GM21390 (cell line): Measurements from ENCODE around the gene CFAP20.
"Not testable (repeated sequence)": the region's sequence is repeated elsewhere in the genome, so short reads cannot be mapped to it uniquely, and the experiment has no call there.

ENCODE experiments used
- ATAC-seq: cut with Tn5 transposase; IDR thresholded peaks from one replicate; pipeline ENCODE4 v1.9.1; 2021; ENCODE audit not compliant: unreplicated experiment

CFAP20 gene

DNA sequence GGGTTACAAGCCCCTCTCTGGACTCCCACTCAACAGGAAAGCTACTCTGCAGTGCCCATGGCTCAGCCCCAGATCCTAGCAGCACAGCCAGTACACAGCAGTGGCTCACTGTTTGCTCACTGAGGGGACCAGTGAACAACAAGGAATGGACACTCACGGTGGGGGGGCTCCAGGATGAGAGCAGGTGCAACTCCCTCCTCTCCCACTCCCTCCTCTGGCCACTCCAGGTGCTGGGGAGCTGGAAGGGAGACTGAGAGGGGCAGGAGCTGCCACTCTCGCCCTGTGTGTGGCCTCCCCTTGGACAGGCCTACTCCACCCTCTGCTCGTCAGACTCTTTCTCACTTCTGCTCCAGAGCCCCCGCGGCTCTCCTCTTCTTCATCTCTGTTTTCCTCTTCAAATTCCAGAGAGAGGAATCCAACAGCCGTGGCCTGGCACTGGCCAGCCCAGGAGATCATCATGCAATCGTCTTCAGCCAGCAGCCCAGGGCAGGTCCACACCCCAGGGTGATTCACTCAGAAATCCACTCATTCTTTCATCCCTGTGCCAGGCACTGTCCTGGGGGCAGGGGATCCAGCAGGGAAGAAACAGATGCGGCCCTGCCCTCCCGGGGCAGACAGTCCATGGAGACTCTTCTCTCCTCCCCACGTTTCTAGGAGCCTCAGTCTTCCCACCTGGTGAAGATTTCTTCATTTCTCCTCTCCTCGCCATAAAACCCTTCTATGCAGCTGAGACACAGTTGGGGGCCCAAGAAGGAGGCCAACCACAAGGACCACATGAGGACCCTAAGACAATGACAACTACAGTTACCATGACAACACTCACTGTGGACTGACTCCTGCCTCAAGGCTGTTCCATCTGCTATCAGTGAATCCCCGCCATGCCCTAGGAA is 30.7 kb downstream of the CFAP20 start:
- no peak for ATAC-seq

DNA sequence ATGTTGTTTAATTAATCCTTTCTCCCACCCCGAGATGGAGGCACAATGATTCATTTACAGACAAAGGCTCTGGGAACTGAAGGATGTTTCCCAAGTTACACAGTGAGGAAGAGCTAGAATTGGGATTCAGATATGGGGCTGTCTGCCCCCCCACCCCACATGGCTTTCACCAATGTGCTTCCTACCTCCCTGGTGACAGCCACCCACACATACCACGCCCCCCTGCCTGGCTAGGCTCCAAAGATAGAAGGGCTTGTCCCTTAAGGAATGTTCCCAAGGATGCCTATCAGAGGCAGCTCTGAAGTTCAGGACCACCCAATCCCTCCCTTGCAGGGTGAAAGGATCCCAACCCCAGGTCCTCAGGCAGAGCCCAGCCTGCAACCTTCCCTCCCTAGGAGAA is 32.9 kb downstream of the CFAP20 start:
- no peak for ATAC-seq

DNA sequence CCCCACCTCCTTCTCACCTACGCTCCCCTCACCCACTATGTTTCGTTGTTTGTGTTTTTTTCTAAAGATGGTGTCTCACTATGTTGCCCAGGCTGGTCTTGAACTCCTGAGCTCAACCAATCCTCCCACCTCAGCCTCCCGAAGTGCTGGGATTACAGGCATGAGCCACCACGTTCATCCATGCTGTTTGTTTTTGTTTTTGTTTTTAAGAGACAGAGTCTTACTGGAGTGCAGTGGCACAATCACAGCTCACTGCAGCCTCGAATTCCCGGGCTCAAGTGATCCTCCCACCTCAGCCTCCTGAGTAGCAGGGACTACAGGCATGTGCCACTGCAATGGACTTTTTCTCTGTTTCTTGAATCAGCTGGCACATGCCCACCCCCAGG is 33.6 kb downstream of the CFAP20 start:
- ATAC-seq: not testable (repeated sequence)

DNA sequence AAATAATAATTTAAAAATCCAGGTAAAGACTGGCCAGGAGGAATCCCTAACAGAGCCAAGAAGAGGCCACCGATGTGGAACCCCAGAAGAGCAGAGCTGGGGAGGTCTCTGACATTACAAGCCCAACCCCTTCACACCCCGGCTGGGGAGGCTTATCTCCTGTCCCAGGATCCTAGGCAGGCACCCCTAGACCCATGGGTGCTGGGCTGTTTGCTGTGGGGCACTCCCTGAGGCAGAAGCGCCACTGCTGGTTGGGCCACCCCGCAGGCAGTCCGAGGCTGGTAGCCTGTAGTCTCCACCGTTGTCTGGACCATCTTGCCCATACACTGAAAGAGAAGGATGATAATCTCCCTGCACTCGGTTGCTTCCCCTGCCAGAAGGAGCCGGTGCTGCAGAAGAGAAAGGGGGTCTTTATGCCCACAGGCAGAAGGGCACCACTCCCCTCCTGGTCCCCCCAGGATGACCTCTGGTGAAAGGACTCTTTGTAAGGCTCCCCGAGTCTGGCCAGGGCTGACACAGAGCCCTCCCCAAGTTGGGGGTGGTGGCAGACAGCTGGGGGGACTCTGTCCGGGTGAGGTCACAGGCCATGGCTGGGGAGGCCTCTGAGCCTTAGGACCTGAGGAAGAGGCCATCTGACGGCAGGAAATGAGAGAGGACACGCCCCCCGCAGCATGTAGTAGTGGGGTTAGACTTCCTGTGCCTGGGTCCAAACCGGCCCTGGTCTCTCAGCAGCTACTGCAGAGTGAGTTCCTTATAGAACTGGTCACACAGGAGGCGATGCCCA is 34.2 kb downstream of the CFAP20 start:
- ATAC-seq: no peak

DNA sequence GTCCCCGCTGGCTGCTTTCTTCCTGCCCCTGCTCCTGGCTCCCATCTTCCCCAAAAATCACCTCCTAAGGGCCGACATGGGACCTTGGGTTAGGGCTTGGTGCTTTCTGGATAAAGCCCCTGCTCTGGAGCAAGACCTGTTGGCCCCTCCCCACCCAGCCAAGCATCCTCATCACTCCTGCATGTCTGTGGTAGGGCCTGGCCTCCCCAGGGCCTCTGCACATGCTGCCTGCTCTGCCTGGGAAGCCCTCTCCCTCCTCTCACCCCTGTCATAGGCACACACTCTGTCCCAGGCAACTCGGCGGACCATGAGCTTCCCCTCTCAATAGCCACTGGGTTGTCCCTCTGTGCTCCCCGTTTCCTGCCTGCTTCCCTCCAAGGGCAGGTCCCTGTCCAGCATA is 35.2 kb downstream of the CFAP20 start:
- no peak for ATAC-seq

DNA sequence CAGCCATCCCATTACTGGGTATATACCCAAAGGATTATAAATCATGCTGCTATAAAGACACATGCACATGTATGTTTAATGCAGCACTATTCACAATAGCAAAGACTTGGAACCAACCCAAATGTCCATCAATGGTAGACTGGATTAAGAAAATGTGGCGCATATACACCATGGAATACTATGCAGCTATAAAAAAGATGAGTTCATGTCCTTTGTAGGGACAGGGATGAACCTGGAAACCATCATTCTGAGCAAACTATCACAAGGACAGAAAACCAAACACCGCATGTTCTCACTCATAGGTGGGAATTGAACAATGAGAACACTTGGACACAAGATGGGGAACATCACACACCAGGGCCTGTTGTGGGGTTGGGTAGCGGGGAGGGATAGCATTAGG is 38.8 kb downstream of the CFAP20 start:
- not testable (repeated sequence) for ATAC-seq

DNA sequence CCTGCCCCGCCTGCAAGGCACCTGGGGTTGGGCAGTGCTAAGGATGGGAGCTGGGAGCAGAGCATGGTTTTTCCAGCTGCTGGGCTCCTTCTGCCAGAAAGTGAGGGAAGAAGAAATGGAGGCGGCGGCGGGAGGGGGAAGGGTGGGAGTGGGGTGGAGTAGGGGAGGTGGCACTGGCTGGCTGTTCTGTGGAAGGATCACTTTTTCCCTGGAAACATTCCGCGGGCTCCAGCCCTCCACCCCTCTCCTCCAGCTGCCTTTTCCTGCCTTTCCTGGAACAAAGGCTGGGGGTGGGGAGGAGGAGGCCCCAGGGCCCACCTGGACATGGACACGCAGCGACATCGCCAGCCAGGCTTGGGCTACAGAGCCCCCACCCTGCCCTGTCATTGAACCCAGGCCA is 41.1 kb downstream of the CFAP20 start:
- ATAC-seq: no peak

DNA sequence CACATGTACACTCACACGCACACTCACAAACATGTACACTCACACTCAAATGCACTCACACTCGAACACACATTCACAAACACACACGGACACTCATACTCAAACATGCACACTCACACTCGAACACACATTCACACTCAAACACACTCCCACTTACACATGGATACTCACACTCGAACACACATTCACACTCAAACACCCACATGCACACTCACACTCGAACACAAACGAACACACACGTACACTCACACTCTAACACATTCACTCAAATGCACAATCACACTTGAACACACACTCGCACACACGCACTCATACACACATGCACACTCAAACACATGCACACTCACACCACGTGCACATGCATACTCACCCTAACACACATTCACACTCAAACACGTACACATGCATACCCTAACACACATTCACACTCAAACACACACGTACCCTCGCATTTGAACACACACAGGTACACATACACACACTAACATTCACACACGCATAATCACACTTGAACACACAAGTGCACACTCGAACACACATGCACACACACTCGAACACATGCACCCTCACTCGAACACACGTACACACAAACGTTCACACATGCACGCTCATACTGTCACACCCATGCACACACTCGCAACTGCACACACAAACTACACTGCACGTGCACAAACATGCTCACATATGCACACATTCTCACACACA is 41.8 kb downstream of the CFAP20 start:
- no peak for ATAC-seq

DNA sequence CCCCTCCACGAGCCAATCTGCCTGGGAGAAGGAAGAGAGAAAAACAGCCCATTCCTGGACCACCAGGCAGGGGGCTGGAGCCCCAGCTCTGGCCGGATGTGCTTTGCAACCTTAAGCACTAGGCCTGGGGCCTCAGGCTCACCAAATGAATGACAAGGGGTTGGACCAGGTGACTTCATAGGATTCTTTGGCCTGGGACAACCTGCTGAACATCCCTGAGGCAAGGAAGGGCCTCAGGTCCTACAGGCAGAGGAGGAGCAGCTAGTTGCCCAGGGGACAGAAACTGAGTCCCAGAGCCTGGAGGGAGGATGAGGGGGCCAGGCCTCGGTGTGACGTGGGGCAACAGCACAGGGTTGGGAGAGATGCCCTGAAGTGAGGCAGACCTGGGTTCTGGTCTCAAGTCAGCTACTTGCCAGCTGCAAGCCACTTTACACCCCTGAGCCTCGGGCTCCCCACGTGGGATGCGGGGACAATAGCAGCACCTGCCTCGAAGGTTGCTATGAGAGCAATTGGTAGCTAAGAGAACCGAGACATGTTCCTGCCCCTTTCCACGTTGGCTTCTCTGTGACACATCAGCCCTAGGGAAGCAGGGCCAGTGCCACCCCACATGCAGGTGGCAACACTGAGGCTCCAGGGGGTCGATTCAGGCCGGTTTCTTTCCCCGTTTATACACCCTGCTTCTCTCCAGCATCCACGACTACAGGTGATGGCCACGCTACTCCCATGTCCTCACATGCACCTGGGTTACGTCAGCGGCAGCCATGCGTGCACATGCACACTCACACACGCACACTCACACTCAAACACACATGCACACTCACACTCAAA is 42.6 kb downstream of the CFAP20 start:
- no peak for ATAC-seq

DNA sequence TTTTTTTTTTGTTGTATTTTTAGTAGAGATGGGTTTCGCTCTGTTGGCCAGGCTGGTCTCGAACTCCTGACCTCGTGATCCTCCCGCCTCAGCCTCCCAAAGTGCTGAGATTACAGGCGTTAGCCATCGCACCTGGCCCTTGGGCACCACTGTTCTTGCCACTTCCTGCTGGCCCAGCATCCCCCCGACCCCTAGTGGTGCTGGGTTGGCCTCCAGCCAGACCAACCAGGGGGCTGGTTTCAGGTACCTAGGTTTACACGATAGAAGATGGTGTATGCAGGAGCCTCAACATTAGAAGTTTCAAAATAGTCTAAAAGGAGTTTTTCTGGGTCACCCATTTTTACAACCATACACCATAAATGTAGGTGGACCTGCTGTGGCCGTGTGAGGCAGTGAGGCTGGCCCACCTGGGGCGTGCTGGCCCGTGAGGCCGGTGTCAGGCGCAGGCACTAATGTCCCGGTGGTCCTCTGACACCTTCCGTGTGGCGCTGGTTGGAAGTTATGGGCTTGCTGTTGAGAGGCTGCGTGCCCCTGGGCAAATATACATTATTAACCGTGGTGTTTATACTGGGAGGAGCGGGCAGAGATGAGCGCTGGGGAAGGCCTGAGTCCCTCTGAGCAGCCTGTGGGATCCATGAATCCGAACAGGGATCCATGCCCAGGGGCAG is 43.5 kb downstream of the CFAP20 start:
- no peak for ATAC-seq

DNA sequence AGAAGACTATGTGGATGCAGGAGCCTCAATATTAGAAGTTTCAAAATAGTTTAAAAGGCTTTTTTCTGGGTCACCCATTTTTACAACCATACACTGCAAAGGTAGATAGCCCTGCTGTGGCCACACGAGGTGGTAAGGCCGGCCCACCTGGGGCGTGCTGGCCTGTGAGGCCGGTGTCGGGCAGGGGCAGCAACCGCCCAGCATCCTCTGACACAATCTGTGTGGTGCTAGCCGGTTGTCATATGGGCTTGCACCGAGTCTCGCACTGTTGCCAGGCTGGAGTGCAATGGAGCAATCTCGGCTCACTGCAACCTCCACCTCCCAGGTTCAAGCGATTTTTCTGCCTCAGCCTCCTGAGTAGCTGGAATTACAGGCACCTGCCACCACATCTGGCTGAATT is 44.0 kb downstream of the CFAP20 start:
- no peak for ATAC-seq

DNA sequence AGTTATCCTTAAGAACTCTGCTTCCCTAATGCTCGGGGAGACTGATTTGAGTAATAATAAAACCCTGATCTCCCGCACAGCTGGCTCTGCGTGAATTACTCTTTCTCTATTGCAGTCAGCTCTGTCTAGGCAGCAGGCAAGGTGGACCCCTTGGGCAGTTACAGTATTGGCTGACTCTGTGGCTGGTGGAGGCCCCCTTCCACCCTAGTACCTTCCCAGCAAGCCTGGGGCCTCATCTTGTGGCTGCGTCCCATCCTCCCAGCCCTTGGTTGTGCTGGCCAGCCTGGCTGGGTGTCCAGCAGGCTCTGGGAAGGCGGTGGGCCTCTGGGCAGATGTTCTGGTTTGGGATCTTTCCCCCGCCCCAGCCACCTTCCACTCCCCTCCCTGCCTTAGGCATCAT is 44.5 kb downstream of the CFAP20 start:
- no peak for ATAC-seq

DNA sequence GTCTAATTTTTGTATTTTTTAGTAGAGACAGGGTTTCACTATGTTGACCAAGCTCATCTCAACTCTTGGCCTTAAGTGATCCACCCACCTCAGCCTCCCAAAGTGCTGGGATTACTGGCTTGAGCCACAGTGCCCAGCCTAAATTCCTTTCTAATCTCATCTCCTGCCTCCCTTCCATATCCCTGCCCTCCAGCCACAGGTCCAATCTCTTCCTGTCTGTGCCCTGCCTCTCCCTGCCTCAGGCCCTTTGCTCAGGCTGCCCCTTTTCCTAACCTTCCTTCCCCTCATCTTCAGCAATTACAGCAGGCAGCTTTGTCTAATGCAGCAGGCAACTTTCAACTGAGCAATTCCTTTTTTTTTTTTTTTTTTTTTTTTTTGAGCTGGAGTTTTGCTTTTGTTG is 46.8 kb downstream of the CFAP20 start:
- ATAC-seq: no peak

DNA sequence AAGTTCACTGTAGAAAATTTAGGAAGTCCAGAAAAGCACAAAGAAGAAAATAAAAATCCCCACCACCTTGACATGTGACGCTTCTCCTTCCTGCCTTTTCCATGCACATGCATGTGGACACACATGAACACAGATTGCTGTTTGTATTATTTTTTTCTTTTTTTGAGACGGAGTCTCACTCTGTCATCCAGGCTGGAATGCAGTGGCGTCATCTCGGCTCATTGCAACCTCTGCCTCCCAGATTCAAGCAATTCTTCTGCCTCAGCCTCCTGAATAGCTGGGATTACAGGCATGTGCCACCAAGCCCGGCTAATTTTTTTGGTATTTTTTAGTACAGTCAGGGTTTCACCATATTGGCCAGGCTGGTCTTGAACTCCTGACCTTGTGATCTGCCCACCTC is 48.5 kb downstream of the CFAP20 start:
- ATAC-seq: not testable (repeated sequence)

DNA sequence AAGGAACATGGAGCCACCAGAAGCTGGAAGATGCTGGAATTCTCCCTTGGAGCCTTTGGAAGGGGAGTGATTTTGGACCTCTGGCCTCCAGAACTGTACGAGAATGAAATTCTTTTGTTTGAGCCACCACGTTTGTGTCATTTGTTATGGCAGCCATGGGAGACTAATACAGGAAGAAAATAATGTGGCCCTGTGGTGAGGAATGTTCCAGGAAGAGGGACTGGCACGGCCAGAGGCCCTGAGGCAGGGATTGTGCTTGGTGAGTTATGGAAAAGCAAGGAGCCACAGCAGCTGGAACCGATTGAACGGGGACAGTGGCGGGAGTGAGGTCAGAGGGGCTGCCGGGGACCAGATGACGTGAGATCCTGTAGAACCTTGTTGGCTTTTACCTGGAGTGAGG is 51.4 kb downstream of the CFAP20 start:
- ATAC-seq: no peak

DNA sequence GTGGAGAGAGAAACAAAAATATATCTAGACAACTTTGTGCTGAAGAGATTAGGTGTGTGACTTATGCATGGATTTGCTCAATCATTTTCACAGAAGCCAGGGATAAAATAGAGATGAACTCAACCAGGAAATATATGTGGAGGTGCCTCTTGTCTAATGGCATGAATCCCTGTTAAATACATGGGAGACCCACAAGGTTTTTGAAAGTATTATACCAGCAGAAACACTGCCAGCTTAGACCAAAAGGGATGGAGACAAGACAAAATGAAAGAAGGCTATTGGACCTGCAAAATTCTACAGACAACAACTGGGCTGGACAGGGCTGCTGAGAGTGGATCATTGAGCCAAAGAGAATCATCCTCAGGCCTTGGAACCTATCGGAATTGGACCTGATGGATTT is 52.7 kb downstream of the CFAP20 start:
- ATAC-seq: no peak

DNA sequence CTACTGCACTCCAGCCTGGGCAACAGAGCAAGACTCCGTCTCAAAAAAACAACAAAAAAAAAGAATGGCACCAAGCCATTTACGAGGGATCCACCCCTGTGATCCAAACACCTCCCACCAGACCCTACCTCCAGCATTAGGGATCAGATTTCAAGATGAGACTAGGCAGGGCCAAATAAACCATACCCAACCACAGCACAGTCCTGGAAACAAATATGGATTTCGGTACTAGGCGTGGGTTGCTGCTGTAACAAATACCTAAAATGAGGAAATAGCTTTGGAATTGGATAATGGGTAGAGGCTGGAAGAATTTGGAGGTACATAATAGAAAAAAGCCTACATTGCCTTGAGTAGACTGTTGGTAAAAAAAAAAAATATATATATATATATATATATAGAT is 54.5 kb downstream of the CFAP20 start:
- ATAC-seq: no peak

DNA sequence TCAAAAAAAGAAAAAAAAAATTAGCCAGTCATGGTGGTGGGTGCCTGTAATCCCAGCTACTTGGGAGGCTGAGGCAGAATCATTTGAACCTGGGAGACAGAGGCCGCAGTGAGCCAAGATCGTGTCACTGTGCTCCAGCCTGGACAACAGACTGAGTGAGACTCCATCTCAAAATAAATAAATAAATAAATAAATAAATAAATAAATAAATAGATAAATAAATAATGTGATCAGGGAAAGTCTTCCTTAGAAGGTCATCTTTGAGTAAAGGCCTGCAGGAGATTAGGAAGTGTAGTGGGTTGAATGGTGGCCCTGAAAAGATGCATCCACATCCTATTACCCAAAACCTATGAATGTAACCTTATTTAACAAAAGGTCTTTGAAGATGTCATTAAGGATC is 56.1 kb downstream of the CFAP20 start:
- ATAC-seq: not testable (repeated sequence)

DNA sequence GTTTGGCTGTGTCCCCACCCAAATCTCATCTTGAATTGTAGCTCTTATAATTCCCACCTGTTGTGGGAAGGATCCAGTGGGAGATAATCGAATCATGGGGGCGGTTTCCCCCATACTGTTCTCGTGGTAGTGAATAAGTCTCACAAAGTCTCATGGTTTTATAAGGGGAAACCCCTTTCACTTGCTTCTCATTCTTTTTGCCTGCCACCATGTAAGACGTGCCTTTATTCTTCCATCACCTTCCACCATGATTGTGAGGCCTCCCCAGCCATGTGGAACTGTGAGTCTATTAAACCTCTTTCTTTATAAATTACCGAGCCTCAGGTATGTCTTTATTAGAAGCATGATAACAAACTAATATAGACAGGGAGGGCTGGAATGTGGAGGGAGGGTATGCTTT is 57.0 kb downstream of the CFAP20 start:
- ATAC-seq: not testable (repeated sequence)

DNA sequence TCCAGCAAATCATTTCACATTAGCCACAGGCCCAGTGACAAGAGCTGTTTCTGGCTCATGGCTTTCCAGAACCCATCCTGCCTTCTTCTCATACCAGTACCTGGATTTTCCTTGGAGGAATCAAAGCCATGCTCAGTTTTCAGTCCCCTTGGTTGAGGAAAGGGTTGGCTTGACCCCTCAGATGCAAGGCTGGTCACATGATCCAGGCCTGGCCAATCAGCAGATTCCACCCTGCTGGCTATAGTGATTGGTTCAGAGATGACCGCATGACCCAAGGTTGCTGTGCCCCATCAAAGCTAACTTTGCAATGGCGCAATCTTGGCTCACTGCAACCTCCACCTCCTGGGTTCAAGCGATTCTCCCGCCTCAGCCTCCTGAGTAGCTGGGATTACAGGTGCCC is 58.6 kb downstream of the CFAP20 start:
- ATAC-seq: no peak
